ENCODE data around the gene DIP2C.

DNA sequence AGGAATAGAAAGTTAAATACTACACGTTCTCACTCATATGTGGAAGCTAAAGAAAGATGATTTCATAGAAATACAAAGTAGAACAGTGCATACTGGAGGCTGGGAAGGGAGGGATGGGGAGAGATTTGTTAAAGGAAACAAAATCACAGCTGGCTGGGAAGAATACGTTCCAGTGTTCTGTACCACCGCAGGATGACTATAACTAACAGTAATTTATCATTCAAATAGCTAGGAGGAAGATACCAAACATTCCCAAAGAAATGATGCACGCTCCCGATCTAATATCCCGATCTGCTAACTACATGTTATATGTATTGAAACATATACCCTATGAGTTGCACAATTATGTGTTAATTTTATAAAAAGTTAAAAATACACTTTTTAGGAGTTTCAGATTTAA lies 391.9 kb downstream of the DIP2C start:
- TF ChIP-seq, protein P1, sequence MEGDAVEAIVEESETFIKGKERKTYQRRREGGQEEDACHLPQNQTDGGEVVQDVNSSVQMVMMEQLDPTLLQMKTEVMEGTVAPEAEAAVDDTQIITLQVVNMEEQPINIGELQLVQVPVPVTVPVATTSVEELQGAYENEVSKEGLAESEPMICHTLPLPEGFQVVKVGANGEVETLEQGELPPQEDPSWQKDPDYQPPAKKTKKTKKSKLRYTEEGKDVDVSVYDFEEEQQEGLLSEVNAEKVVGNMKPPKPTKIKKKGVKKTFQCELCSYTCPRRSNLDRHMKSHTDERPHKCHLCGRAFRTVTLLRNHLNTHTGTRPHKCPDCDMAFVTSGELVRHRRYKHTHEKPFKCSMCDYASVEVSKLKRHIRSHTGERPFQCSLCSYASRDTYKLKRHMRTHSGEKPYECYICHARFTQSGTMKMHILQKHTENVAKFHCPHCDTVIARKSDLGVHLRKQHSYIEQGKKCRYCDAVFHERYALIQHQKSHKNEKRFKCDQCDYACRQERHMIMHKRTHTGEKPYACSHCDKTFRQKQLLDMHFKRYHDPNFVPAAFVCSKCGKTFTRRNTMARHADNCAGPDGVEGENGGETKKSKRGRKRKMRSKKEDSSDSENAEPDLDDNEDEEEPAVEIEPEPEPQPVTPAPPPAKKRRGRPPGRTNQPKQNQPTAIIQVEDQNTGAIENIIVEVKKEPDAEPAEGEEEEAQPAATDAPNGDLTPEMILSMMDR (IDR thresholded peaks at IDR 0.05), result no peak
- TF ChIP-seq CREB1 (CRISPR knock-in tag; IDR thresholded peaks at IDR 0.05), result no peak
- TF ChIP-seq ETV6 (CRISPR knock-in tag; IDR thresholded peaks at IDR 0.05), result no peak
- TF ChIP-seq USF2 (CRISPR knock-in tag; IDR thresholded peaks at IDR 0.05), result no peak
- no peak for TF ChIP-seq MAX (CRISPR knock-in tag; IDR thresholded peaks at IDR 0.05)
- no peak for TF ChIP-seq HMGA2 (CRISPR knock-in tag; IDR thresholded peaks at IDR 0.05)
- no peak for TF ChIP-seq ESRRA (CRISPR knock-in tag; IDR thresholded peaks at IDR 0.05; ENCODE audit: borderline replicate concordance)
- TF ChIP-seq, protein P2, sequence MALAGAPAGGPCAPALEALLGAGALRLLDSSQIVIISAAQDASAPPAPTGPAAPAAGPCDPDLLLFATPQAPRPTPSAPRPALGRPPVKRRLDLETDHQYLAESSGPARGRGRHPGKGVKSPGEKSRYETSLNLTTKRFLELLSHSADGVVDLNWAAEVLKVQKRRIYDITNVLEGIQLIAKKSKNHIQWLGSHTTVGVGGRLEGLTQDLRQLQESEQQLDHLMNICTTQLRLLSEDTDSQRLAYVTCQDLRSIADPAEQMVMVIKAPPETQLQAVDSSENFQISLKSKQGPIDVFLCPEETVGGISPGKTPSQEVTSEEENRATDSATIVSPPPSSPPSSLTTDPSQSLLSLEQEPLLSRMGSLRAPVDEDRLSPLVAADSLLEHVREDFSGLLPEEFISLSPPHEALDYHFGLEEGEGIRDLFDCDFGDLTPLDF (CRISPR knock-in tag; IDR thresholded peaks at IDR 0.05), result no peak
- TF ChIP-seq ZNF138 (CRISPR knock-in tag; conservative IDR thresholded peaks at IDR 0.05), result no peak
- TF ChIP-seq ZNF423 (CRISPR knock-in tag; IDR thresholded peaks at IDR 0.05), result no peak
- no peak for TF ChIP-seq NR2C2 (CRISPR knock-in tag; IDR thresholded peaks at IDR 0.05)
- no peak for TF ChIP-seq ZNF232 (CRISPR knock-in tag; IDR thresholded peaks at IDR 0.05)
- no peak for TF ChIP-seq SP1 (CRISPR knock-in tag; conservative IDR thresholded peaks at IDR 0.05)

Data from WTC11 (cell line).